HAP-1 (cell line): ENCODE measurements around the gene HSD17B4.

ENCODE experiments used
- DNase-seq, 2 experiments: peaks; one replicate each; pipeline ENCODE4 v3.0.0-alpha.2; 2016 to 2020; ENCODE audit warnings: low spot score in 2 of 2
- H3K27me3 ChIP-seq: fragments of 250-450 bp; sonication (Bioruptor Pico); 2 replicates; pipeline ENCODE4 v1.5.1; 2020; ENCODE audit warnings: low read depth, mild to moderate bottlenecking, moderate library complexity
- H3K36me3 ChIP-seq: fragments of 250-450 bp; sonication (Bioruptor Pico); replicated peaks from 2 replicates; pipeline ENCODE4 v1.5.1; 2020; ENCODE audit warnings: mild to moderate bottlenecking
- H3K4me1 ChIP-seq: fragments of 250-450 bp; sonication (Bioruptor Pico); 2 replicates; pipeline ENCODE4 v1.5.1; 2020; ENCODE audit warnings: mild to moderate bottlenecking
- H3K4me3 ChIP-seq: fragments of 250-450 bp; sonication (Bioruptor Pico); 2 replicates; pipeline ENCODE4 v1.5.1; 2020; ENCODE audit warnings: mild to moderate bottlenecking, moderate library complexity
- H3K9me3 ChIP-seq: fragments of 250-450 bp; sonication (Bioruptor Pico); 2 replicates; pipeline ENCODE4 v1.5.1; 2020; ENCODE audit warnings: mild to moderate bottlenecking, moderate library complexity
- in situ Hi-C: fragments of 300-500 bp; cut with MboI; formaldehyde crosslinking; loops from 3 replicates; pipeline ENCODE4 v1.14.3; 2020; ENCODE audit warnings: low sequenced_read_pairs, inconsistent platforms, mixed read lengths

Gene HSD17B4

GRCh38 chr5:119532637-119533036, 80.3 kb downstream of the HSD17B4 start:
- Histone ChIP-seq H3K4me1 (no peaks in the 10 kb centered on the region; the same call in 1 of the 2 replicates), H3K4me3 (no peak overlapping the region), H3K36me3 (no peaks in the 10 kb centered on the region; the same call in 1 of the 2 replicates), H3K27me3 (no peaks in the 10 kb centered on the region), H3K9me3 (no peaks in the 10 kb centered on the region)
- in situ Hi-C loops, result no loop called here
- no peak for DNase-seq

- Histone ChIP-seq H3K36me3 (peaks cover 5% of the 10 kb centered on the region), H3K4me3 (no peak overlapping the region), H3K27me3 (no peaks in the 10 kb centered on the region), H3K4me1 (no peaks in the 10 kb centered on the region; the same call in 1 of the 2 replicates), H3K9me3 (no peaks in the 10 kb centered on the region)
- DNase-seq, result no peak
- in situ Hi-C loops, result no loop called here
Measured at GRCh38 chr5:119537704-119538103, 85.4 kb downstream of the HSD17B4 start.

GRCh38 chr5:119541716-119542115, 89.4 kb downstream of the HSD17B4 start:
- no peak for DNase-seq
- Histone ChIP-seq H3K36me3 (peaks cover 5% of the 10 kb centered on the region), H3K27me3 (no peaks in the 10 kb centered on the region), H3K4me3 (no peak overlapping the region), H3K4me1 (no peaks in the 10 kb centered on the region), H3K9me3 (no peaks in the 10 kb centered on the region)
- in situ Hi-C loops, result no loop called here

- Histone ChIP-seq H3K36me3 (no peaks in the 10 kb centered on the region), H3K27me3 (no peaks in the 10 kb centered on the region), H3K9me3 (no peaks in the 10 kb centered on the region), H3K4me3 (no peak overlapping the region), H3K4me1 (no peaks in the 10 kb centered on the region)
- DNase-seq, result no peak
- in situ Hi-C loops, result no loop called here
Measured at GRCh38 chr5:119551819-119552218, 99.5 kb downstream of the HSD17B4 start.

GRCh38 chr5:119554597-119554996, 102.3 kb downstream of the HSD17B4 start:
- Histone ChIP-seq H3K4me1 (no peaks in the 10 kb centered on the region), H3K4me3 (no peak overlapping the region), H3K27me3 (no peaks in the 10 kb centered on the region), H3K36me3 (no peaks in the 10 kb centered on the region), H3K9me3 (no peaks in the 10 kb centered on the region)
- in situ Hi-C loops, result no loop called here
- no peak for DNase-seq

- Histone ChIP-seq H3K36me3 (no peaks in the 10 kb centered on the region), H3K27me3 (no peaks in the 10 kb centered on the region), H3K4me3 (no peak overlapping the region), H3K9me3 (no peaks in the 10 kb centered on the region), H3K4me1 (peaks cover under 1% of the 10 kb centered on the region)
- DNase-seq, result no peak
- in situ Hi-C loops, result no loop called here
Measured at GRCh38 chr5:119570910-119571309, 118.6 kb downstream of the HSD17B4 start.

- H3K27me3 ChIP-seq, result no peaks in the 10 kb centered on the region
- DNase-seq, result peak; percentile 61 to 63
- no peaks in the 10 kb centered on the region for H3K9me3 ChIP-seq
- H3K4me1 ChIP-seq, result peaks cover 6% of the 10 kb centered on the region
- no peaks in the 10 kb centered on the region for H3K36me3 ChIP-seq
- in situ Hi-C loops, result no loop called here
- H3K4me3 ChIP-seq, result no peak overlapping the region
Measured at GRCh38 chr5:119578937-119579336, 126.6 kb downstream of the HSD17B4 start.

- Histone ChIP-seq H3K9me3 (no peaks in the 10 kb centered on the region), H3K36me3 (no peaks in the 10 kb centered on the region), H3K27me3 (no peaks in the 10 kb centered on the region), H3K4me1 (no peaks in the 10 kb centered on the region), H3K4me3 (no peak overlapping the region)
- no peak for DNase-seq
- in situ Hi-C loops, result no loop called here
Measured at GRCh38 chr5:119582987-119583386, 130.7 kb downstream of the HSD17B4 start.

- DNase-seq, result no peak
- H3K4me3 ChIP-seq, result no peak overlapping the region
- no peaks in the 10 kb centered on the region for H3K36me3 ChIP-seq
- no peaks in the 10 kb centered on the region for H3K9me3 ChIP-seq
- no peaks in the 10 kb centered on the region for H3K27me3 ChIP-seq
- in situ Hi-C loops, result no loop called here
- H3K4me1 ChIP-seq, result no peaks in the 10 kb centered on the region
Measured at GRCh38 chr5:119583684-119584083, 131.4 kb downstream of the HSD17B4 start.
